NCI-H748 (cell line): ENCODE data around the gene MTHFD1L.

Experiments used
- DNase-seq: peaks from one replicate; lab custom pipeline; 2025; ENCODE audit not compliant: unreplicated experiment; lab: John Stamatoyannopoulos, UW

MTHFD1L gene

DNA sequence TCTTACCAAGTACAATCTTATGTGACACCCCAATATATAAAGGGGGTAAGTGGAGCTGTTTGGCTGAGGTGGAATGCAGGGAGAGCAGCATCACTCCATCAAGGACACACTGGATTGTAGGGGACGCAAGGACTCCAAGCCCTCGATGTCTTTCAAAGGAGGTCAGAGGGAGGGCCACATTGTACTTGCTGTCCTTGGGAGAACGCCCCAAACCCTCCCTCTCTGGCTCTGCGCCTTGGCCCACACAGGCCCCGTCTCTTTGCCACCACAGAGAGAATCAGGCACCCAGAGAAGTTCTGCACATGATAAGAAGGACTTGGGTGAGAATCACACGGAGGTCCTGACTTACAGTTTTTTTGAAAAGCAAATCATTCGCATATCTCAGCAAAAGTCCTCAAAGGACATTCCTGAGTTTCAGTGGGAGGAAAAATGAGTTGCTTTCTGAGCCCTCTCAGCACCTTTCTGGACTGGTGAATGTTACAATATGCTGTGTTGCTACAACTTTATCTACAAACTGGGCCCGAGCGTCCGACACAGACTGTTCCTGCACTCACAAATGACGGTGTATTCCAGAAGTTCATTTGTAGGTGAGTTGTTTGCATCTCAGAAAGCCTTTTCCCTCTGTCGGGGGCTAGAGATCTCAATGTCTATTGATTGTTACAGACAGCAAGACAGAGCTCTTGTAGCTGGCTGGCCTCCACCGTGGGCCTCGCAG, 281.8 kb downstream of the MTHFD1L start:
- DNase-seq, result no peak

DNA sequence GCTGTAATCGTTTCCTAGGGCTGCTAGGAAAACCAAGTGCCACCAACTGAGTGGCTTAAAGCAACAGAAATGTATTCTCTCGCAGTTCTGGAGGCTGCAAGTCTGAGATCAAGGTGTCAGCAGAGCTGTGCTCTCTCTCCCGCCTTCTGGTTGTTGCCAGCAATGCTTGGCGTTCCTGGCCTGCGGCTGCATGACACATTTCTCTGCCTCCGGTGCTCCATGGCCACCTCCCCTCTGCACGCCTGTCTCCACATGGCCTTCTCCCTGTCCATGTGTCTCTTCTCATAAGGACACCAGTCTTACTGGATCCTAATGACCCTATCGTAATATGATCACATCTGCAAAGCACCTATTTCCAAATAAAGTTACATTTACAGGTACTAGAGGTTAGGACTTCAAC, 282.6 kb downstream of the MTHFD1L start:
- DNase-seq, result no peak

DNA sequence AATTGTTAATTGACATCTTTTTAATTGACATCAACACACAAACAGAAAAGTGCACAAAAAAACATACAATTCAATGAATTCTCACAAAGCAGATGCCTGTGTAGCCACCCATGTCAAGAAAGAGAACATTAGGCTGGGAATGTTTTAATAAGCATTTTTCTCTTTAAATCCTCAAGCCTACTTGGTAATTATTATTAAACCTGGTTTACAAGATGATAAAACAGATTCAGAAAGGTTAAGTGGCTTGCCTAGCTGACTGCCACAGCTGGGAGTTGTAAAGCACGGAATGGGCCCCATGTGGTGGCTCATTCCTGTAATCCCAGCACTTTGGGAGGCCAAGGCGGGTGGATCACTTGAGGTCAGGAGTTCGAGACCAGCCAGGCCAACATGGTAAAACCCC, 284.3 kb downstream of the MTHFD1L start:
- no peak for DNase-seq
